Ascending aorta (tissue), 2 donors: ENCODE results near the gene TM2D1. TPM values are rescaled to one million over a fixed set of nuclear protein-coding genes. Genes with fewer than 3 reads are reported as not detected.

Source experiments
- DNase-seq, 2 donors: peaks; one replicate each; pipeline ENCODE4 v3.0.0-alpha.2; 2019; ENCODE audit warnings: low spot score in 2 of 2
- H3K27ac ChIP-seq, 2 donors: fragments of 200-600 bp; sonication (generic); one replicate each; pipeline ENCODE4 v1.5.1; 2016 to 2017; ENCODE audit warnings: mild to moderate bottlenecking in 1 of 2
- H3K27me3 ChIP-seq: fragments of 200-600 bp; sonication (generic); one replicate; pipeline ENCODE4 v1.5.1; 2017
- H3K36me3 ChIP-seq, 2 donors: fragments of 200-600 bp; sonication (generic); one replicate each; pipeline ENCODE4 v1.5.1; 2016
- H3K4me1 ChIP-seq, 2 donors: fragments of 200-600 bp; sonication (generic); one replicate each; pipeline ENCODE4 v1.5.1; 2016 to 2017; ENCODE audit warnings: mild to moderate bottlenecking in 1 of 2
- H3K4me3 ChIP-seq, 2 donors: fragments of 200-600 bp; sonication (generic); one replicate each; pipeline ENCODE4 v1.5.1; 2016 to 2017; ENCODE audit warnings: mild to moderate bottlenecking in 1 of 2
- H3K9me3 ChIP-seq, 2 donors: fragments of 200-600 bp; sonication (generic); one replicate each; pipeline ENCODE4 v1.5.1; 2016
- intact Hi-C: fragments of 100-400 bp; cut with DNase I; formaldehyde crosslinking; loops from one replicate; pipeline ENCODE4 v1.15.1; 2023
- total RNA-seq: library from RNA; depleted of rRNA; stranded (reverse); fragments of >200 nt; gene quantifications from one replicate; pipeline ENCODE4 v1.1.0, GENCODE V29; 2016
- TF ChIP-seq, protein P1 (sequence below), 3 experiments: fragments of 200-600 bp in 2 of 3; fragments of 450-650 bp in 1 of 3; sonication (generic) in 2 of 3; IDR thresholded peaks; one replicate each; pipeline ENCODE4 v1.5.1; 2016 to 2019; ENCODE audit warnings: antibody characterized with exemption in 3 of 3, mild to moderate bottlenecking in 1 of 3, moderate library complexity in 1 of 3

The TM2D1 gene
- total RNA-seq, 1 donor from 2014 or later: 43.2 TPM

GRCh38 chr1:61743716-61744580, 19.0 kb upstream of the TM2D1 start:
- H3K36me3 ChIP-seq: no peaks in the 10 kb centered on the region
- no peak for DNase-seq
- H3K27me3 ChIP-seq: no peaks in the 10 kb centered on the region
- H3K4me3 ChIP-seq: peak overlapping the region; percentile 79 to 94
- intact Hi-C loops: loop anchor here (5.0 kb wide), 3 partner anchors 93 to 108 kb away; no protein-coding TSS in a partner anchor
- no peaks in the 10 kb centered on the region for H3K9me3 ChIP-seq
- TF ChIP-seq, protein P1, sequence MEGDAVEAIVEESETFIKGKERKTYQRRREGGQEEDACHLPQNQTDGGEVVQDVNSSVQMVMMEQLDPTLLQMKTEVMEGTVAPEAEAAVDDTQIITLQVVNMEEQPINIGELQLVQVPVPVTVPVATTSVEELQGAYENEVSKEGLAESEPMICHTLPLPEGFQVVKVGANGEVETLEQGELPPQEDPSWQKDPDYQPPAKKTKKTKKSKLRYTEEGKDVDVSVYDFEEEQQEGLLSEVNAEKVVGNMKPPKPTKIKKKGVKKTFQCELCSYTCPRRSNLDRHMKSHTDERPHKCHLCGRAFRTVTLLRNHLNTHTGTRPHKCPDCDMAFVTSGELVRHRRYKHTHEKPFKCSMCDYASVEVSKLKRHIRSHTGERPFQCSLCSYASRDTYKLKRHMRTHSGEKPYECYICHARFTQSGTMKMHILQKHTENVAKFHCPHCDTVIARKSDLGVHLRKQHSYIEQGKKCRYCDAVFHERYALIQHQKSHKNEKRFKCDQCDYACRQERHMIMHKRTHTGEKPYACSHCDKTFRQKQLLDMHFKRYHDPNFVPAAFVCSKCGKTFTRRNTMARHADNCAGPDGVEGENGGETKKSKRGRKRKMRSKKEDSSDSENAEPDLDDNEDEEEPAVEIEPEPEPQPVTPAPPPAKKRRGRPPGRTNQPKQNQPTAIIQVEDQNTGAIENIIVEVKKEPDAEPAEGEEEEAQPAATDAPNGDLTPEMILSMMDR (IDR thresholded peaks at IDR 0.05): no peak
- H3K4me1 ChIP-seq: peaks cover 0 to 21% of the 10 kb centered on the region in 2 donors
- peak overlapping the region; percentile 97 to 99 for H3K27ac ChIP-seq

- H3K27me3 ChIP-seq: no peaks in the 10 kb centered on the region
- peaks cover 0 to 21% of the 10 kb centered on the region in 2 donors for H3K4me1 ChIP-seq
- TF ChIP-seq, protein P1 (IDR thresholded peaks at IDR 0.05): no peak
- H3K27ac ChIP-seq: peak overlapping the region; percentile 97 to 99
- no peaks in the 10 kb centered on the region for H3K36me3 ChIP-seq
- intact Hi-C loops: loop anchor here (5.0 kb wide), 3 partner anchors 94 to 109 kb away; no protein-coding TSS in a partner anchor
- no peaks in the 10 kb centered on the region for H3K9me3 ChIP-seq
- no peak for DNase-seq
- H3K4me3 ChIP-seq: peak overlapping the region; percentile 79 to 94
Measured at GRCh38 chr1:61743431-61743705, 18.4 kb upstream of the TM2D1 start.

DNA sequence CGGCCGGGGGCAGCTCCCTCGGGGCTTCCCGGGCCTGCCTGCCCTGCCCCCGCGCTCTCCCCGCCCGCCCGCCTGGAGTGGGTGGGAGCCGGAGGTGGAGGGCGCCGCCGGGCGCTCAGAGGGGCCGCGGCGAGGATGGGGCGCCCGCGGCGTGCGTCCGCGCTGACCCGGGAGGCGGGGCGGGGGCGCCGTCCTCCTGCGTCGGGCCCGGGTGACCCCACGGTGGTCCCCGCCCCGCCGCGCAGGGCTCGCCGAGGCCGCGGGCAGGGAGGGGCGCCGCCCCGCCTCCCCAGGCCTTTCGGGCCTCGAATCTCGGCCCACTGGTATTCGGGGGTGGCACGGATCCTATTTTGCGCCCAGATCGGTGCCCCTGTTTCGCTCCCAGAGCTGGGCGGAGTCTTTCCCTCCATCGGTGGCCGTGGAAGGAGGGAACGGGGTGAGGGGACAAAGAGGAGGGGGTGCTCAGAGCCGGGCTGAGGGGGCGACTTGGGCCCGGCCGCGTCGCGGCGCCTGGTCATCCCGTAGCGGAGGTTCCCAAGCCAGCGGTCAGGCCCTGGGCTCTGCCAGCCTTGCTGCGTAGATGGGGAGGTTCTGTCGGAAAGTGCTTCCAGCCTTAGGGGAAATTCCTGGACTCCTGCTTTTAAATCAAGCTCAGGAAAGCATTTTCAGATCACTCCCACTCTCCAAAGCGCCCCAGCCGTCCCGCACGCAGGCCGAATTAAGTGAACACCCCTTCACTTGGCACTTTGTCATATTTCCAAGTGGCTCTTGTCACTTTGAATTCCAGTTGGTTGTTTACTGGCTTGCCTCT, 17.9 kb upstream of the TM2D1 start:
- intact Hi-C loops: loop anchor here (1.0 to 5.0 kb wide), 4 partner anchors 18 to 109 kb away; partner anchors contain the start of gene TM2D1
- Histone ChIP-seq H3K36me3 (no peaks in the 10 kb centered on the region), H3K4me3 (peak overlapping the region; percentile 79 to 94), H3K4me1 (peaks cover 0 to 21% of the 10 kb centered on the region in 2 donors), H3K27me3 (no peaks in the 10 kb centered on the region), H3K9me3 (no peaks in the 10 kb centered on the region), H3K27ac (peak overlapping the region; percentile 97 to 99)
- TF ChIP-seq, protein P1 (IDR thresholded peaks at IDR 0.05): peak in 1 of 3 experiments; percentile 11
- DNase-seq: peak in 1 of 2 donors; percentile 75

- Histone ChIP-seq H3K27ac (peak within 1 kb of the TSS; percentile 97 to 99), H3K4me3 (peak within 1 kb of the TSS; percentile 79 to 94), H3K9me3 (no peaks in the 10 kb centered on the region), H3K36me3 (no peaks in the 10 kb centered on the region), H3K4me1 (peaks cover 0 to 21% of the 10 kb centered on the region in 2 donors), H3K27me3 (no peaks in the 10 kb centered on the region)
- TF ChIP-seq, protein P1 (IDR thresholded peaks at IDR 0.05): no peak
- intact Hi-C loops: loop anchor here (1.0 to 5.0 kb wide), 4 partner anchors 17 to 110 kb away; partner anchors contain the start of gene TM2D1
- peak in 1 of 2 donors; percentile 70 for DNase-seq
Measured at GRCh38 chr1:61741711-61742619, 17.0 kb upstream of the TM2D1 start, which contains the start of gene PATJ. Gene PATJ, plus strand, starts transcription at chr1:61742480. Its CDS starts 20,413 bp downstream, at chr1:61762893.
